Measurements from ENCODE around the gene WEE1.

The WEE1 gene

DNA sequence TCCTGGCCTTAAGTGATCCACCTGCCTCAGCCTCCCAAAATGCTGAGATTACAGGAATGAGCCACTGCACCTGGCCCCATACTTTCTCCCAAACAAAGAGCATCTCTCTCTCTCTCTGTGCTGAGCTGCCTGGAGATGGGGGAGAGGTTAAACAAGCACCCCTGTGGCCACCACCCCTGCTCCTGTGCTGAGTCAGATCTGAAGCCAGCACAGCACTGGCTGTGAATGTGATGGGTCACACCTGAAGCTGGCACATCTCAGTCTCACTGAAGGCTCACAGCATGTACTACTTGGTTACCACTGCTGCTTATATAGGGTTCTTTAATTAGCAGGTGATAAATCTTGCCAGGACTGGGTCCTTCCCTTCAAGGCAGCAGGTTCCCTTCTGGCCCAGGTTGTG, 10.8 kb upstream of the WEE1 start:
- TF ChIP-seq, protein P1, sequence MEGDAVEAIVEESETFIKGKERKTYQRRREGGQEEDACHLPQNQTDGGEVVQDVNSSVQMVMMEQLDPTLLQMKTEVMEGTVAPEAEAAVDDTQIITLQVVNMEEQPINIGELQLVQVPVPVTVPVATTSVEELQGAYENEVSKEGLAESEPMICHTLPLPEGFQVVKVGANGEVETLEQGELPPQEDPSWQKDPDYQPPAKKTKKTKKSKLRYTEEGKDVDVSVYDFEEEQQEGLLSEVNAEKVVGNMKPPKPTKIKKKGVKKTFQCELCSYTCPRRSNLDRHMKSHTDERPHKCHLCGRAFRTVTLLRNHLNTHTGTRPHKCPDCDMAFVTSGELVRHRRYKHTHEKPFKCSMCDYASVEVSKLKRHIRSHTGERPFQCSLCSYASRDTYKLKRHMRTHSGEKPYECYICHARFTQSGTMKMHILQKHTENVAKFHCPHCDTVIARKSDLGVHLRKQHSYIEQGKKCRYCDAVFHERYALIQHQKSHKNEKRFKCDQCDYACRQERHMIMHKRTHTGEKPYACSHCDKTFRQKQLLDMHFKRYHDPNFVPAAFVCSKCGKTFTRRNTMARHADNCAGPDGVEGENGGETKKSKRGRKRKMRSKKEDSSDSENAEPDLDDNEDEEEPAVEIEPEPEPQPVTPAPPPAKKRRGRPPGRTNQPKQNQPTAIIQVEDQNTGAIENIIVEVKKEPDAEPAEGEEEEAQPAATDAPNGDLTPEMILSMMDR (IDR thresholded peaks at IDR 0.05; ENCODE audit: insufficient read depth, low read length, missing control alignments) = no peak
- no peak for DNase-seq (ENCODE audit: low read depth, low spot score)
- CTCF ChIA-PET = no interaction called here

DNA sequence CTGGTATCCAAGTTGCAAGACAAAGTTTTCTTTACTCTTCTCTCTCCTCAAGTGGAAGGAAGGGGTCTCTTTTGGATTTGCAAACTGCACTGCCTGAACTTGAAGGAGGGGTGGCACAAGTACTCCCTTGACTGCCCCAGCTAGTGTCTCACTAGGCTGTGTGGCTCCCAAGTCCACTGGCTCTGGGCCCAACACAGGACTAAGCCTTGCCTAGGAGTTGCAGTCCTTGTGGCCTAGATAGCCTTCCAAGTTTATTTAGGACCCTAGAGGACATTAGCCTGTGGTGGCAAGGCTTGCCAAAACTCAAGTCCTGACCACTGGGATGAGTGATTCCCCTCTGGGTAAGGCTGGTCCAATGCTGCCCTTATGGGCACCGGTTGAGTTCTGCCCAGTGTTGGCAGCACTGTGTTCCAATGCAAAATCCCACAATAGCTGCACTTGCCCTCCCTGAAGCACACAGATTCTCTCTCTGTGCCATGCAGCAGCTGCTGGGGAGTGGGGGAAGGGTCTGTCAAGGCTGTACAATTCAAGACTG, 10.2 kb upstream of the WEE1 start:
- TF ChIP-seq, protein P1 (IDR thresholded peaks at IDR 0.05; ENCODE audit: insufficient read depth, low read length, missing control alignments) = no peak
- CTCF ChIA-PET = interaction anchor here (1.4 kb wide), 1 partner anchor 50 kb away, joined by 3 read pairs; no protein-coding TSS in a partner anchor
- no peak for DNase-seq (ENCODE audit: low read depth, low spot score)
- H3K4me3 ChIP-seq (ENCODE audit: low read depth, low read length) = no peak overlapping the region
- POLR2A ChIA-PET = no interaction called here

More for the DNA sequence above, 10.8 kb upstream of the WEE1 start:
- H3K4me3 ChIP-seq (ENCODE audit: low read depth, low read length) = no peak overlapping the region
- POLR2A ChIA-PET = no interaction called here

DNA sequence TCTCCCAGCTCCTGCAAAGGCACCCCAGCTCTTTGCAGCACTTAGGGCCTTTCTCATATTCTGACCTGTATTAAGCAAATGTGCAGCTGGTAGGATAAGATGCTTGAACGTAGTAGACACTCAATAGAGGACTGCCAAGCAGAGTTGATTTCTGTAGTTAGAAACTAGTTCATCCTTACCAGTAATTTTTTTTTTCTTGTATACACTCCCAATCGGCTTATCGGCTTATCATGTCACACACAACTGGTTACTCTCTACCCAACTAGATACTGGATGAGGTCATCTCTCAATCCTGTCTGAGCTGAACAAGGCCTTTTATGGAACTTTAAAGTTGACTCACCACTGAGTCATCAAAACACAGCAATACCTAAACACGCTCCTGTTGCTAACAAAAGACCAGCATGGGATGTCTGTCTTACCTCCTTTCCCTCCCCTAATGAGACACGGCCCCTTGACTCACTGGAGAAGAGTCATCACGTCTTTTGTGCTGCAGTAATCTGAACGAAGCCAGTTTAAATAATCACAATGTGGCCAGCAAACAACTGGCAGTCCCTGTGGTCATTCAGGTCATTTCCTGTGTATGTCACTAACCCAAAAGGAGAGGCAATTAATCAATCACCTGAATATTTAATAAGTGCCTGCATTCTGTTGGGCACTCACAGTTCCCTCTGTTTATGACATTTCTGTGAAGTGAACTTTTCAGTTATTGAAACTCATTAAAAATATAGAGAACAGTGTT, 7.5 kb upstream of the WEE1 start:
- POLR2A ChIA-PET = interaction anchor here (0.6 to 0.7 kb wide), 2 partner anchors 105 to 793 kb away, joined by 3 read pairs; partner anchors contain the start of gene ZNF143
- CTCF ChIA-PET = interaction anchor here (1.1 to 3.0 kb wide), 5 partner anchors 10 to 59 kb away, joined by 3 to 10 read pairs (median 4); no protein-coding TSS in a partner anchor
- TF ChIP-seq, protein P1 (IDR thresholded peaks at IDR 0.05; ENCODE audit: insufficient read depth, low read length, missing control alignments) = no peak
- peak; percentile 100 for DNase-seq (ENCODE audit: low read depth, low spot score)
- H3K4me3 ChIP-seq (ENCODE audit: low read depth, low read length) = no peak overlapping the region

DNA sequence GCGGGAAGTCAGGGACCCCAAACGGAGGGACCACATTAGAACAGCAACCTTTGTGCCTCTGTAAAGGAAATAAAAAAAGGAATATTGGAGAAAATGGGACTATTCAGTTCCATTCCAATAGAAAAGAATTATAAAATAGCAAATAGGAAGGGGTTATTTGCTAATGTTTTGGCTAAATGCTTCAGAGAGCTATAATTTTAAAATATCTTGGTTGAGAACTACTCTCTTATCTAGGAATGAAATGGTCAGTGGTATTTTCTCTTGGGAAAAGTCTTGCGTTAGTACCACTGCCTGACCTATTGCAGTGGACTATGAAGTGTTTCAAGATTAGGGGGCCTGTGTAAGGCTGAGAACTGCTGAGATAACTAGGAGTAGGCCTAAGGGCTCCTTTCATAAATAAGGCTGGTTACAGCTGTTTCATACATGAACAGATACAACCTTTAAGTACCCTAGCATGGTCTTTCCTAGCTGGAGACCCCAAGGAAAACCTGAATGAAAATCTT, 6.9 kb upstream of the WEE1 start:
- no peak for DNase-seq (ENCODE audit: low read depth, low spot score)
- H3K4me3 ChIP-seq (ENCODE audit: low read depth, low read length) = no peak overlapping the region
- TF ChIP-seq, protein P1 (IDR thresholded peaks at IDR 0.05; ENCODE audit: insufficient read depth, low read length, missing control alignments) = no peak
- POLR2A ChIA-PET = no interaction called here
- CTCF ChIA-PET = interaction anchor here (0.6 to 3.0 kb wide), 7 partner anchors 10 to 732 kb away, joined by 3 to 10 read pairs (median 3); no protein-coding TSS in a partner anchor

DNA sequence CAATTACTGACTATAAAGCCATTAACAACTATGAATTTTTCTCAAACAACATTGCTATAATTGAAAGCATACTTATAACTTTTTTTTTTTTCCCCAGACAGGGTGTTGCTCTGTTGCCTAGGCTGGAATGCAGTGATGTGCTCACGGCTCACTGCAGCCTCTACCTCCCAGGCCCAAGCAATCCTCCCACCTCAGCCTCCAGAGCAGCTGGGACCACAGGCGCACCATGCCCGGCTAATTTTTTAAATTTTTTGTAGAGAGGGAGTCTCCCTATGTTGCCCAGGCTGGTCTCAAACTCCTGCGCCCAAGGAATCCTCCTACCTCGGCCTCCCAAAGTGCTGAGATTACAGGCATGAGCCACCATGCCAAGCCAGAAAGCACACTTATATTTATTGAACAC, 6.1 kb upstream of the WEE1 start:
- POLR2A ChIA-PET = no interaction called here
- TF ChIP-seq, protein P1 (IDR thresholded peaks at IDR 0.05; ENCODE audit: insufficient read depth, low read length, missing control alignments) = no peak
- DNase-seq (ENCODE audit: low read depth, low spot score) = no peak
- CTCF ChIA-PET = interaction anchor here (0.6 to 2.4 kb wide), 3 partner anchors 45 to 731 kb away, joined by 3 to 5 read pairs (median 3); no protein-coding TSS in a partner anchor
- H3K4me3 ChIP-seq (ENCODE audit: low read depth, low read length) = no peak overlapping the region

All from AG04449 (cell line).